Karpas-422 (cell line): ENCODE results near the gene LIMS1. TPM values are rescaled to one million over a fixed set of nuclear protein-coding genes. Genes with fewer than 3 reads are reported as not detected.
A peak's percentile ranks its signal among the peaks of the same experiment; 100 is the strongest.
"Not testable (repeated sequence)": the region's sequence is repeated elsewhere in the genome, so short reads cannot be mapped to it uniquely, and the experiment has no call there.

ENCODE experiments used
- DNase-seq: peaks from one replicate; pipeline ENCODE4 v3.0.0-alpha.2; 2015
- H2AFZ ChIP-seq: fragments of 200-600 bp; sonication (generic); 2 replicates; pipeline ENCODE4 v1.6.1; 2014; ENCODE audit warnings: antibody characterized with exemption, low read length, mixed read lengths
- H3K27ac ChIP-seq: fragments of 200-600 bp; sonication (generic); 2 replicates; pipeline ENCODE4 v1.5.1; 2014; ENCODE audit warnings: mild to moderate bottlenecking, low read length, moderate library complexity
- H3K27me3 ChIP-seq: fragments of 200-600 bp; sonication (generic); 2 replicates; pipeline ENCODE4 v1.6.1; 2014; ENCODE audit warnings: low read length, mixed read lengths
- H3K36me3 ChIP-seq: fragments of 200-600 bp; sonication (generic); 2 replicates; pipeline ENCODE4 v1.6.1; 2014; ENCODE audit warnings: low read length, mixed read lengths; ENCODE audit not compliant: insufficient read depth
- H3K4me1 ChIP-seq: fragments of 200-600 bp; sonication (generic); 2 replicates; pipeline ENCODE4 v1.6.1; 2014; ENCODE audit warnings: mild to moderate bottlenecking, low read length, mixed read lengths
- H3K4me2 ChIP-seq: fragments of 200-600 bp; sonication (generic); 2 replicates; pipeline ENCODE4 v1.6.1; 2014; ENCODE audit warnings: low read length, low read depth, mild to moderate bottlenecking; ENCODE audit not compliant: poor library complexity, severe bottlenecking
- H3K4me3 ChIP-seq: fragments of 200-600 bp; sonication (generic); 2 replicates; pipeline ENCODE4 v1.5.1; 2014; ENCODE audit warnings: mild to moderate bottlenecking, antibody characterized with exemption, low read length, mixed read lengths
- H3K79me2 ChIP-seq: fragments of 200-600 bp; sonication (generic); 2 replicates; pipeline ENCODE4 v1.6.1; 2014; ENCODE audit warnings: mild to moderate bottlenecking, low read length, mixed read lengths
- H3K9ac ChIP-seq: fragments of 200-600 bp; sonication (generic); 2 replicates; pipeline ENCODE4 v1.6.0; 2014; ENCODE audit warnings: low read length
- H3K9me2 ChIP-seq: fragments of 200-600 bp; sonication (generic), shearing (Covaris generic); replicated peaks from 2 replicates; pipeline ENCODE4 v1.6.0; 2014; ENCODE audit warnings: mild to moderate bottlenecking, low read length, moderate library complexity; ENCODE audit not compliant: insufficient read depth
- H3K9me3 ChIP-seq: fragments of 300-700, 200-600 bp; sonication (generic); 2 replicates; pipeline ENCODE4 v1.6.1; 2014; ENCODE audit warnings: low read length, mixed read lengths
- H4K20me1 ChIP-seq: fragments of 200-600 bp; sonication (generic); 2 replicates; pipeline ENCODE4 v1.6.1; 2014; ENCODE audit warnings: mild to moderate bottlenecking, antibody characterized with exemption, low read length, low read depth; ENCODE audit not compliant: insufficient read depth
- total RNA-seq: library from RNA; depleted of rRNA; stranded (reverse); fragments of >200 nt; shearing (Covaris generic); gene quantifications from 2 replicates; pipeline ENCODE4 v1.2.3, GENCODE V29; 2014; ENCODE audit warnings: low replicate concordance; rRNA removed

LIMS1 gene, protein sequence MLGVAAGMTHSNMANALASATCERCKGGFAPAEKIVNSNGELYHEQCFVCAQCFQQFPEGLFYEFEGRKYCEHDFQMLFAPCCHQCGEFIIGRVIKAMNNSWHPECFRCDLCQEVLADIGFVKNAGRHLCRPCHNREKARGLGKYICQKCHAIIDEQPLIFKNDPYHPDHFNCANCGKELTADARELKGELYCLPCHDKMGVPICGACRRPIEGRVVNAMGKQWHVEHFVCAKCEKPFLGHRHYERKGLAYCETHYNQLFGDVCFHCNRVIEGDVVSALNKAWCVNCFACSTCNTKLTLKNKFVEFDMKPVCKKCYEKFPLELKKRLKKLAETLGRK
- total RNA-seq = 9.7 and 14.1 TPM in 2 replicates

- peak; percentile 90 for DNase-seq
- Histone ChIP-seq H4K20me1 (peaks cover 4% of the 10 kb centered on the region; the same call in 1 of the 2 replicates), H2AFZ (peak within 1 kb of the TSS; percentile 99), H3K36me3 (no peaks in the 10 kb centered on the region), H3K9me3 (no peaks in the 10 kb centered on the region), H3K27ac (no peak within 1 kb of the TSS), H3K4me1 (peaks cover 19% of the 10 kb centered on the region), H3K9ac (peak within 1 kb of the TSS; percentile 87), H3K4me2 (peak within 1 kb of the TSS; percentile 96), H3K79me2 (no peaks in the 10 kb centered on the region; the same call in 1 of the 2 replicates), H3K4me3 (peak within 1 kb of the TSS; percentile 91), H3K9me2 (no peaks in the 10 kb centered on the region), H3K27me3 (no peaks in the 10 kb centered on the region)
Observed at GRCh38 chr2:108533832-108534583, at the start of gene LIMS1. Gene LIMS1, plus strand, starts transcription at chr2:108534470. Its CDS starts 93 bp downstream, at chr2:108534563.

DNA sequence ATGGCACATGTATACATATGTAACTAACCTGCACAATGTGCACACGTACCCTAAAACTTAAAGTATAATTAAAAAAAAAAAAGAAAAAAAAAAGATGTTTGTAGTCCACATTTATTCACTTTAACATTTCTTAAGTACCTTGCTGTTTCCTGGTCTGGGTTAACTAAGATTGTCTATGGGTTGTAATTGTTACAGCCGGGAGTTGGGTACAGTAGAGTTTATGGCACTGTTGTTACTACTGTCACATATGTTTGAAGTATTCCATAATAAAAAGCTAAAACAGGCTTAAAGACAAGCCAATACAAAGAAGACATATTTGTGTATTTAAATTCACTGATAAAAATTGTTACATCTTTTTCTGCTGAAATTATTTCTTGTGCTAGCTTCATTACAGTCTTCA, 49.0 kb upstream of the LIMS1 start:
- Histone ChIP-seq H3K27ac (no peak overlapping the region), H4K20me1 (no peaks in the 10 kb centered on the region), H3K9me2 (no peaks in the 10 kb centered on the region), H3K9ac (no peak overlapping the region), H2AFZ (no peak overlapping the region), H3K27me3 (no peaks in the 10 kb centered on the region), H3K79me2 (no peaks in the 10 kb centered on the region), H3K36me3 (peaks cover 48% of the 10 kb centered on the region), H3K4me1 (no peaks in the 10 kb centered on the region), H3K4me3 (no peak overlapping the region), H3K4me2 (no peak overlapping the region), H3K9me3 (no peaks in the 10 kb centered on the region)
- no peak for DNase-seq

DNA sequence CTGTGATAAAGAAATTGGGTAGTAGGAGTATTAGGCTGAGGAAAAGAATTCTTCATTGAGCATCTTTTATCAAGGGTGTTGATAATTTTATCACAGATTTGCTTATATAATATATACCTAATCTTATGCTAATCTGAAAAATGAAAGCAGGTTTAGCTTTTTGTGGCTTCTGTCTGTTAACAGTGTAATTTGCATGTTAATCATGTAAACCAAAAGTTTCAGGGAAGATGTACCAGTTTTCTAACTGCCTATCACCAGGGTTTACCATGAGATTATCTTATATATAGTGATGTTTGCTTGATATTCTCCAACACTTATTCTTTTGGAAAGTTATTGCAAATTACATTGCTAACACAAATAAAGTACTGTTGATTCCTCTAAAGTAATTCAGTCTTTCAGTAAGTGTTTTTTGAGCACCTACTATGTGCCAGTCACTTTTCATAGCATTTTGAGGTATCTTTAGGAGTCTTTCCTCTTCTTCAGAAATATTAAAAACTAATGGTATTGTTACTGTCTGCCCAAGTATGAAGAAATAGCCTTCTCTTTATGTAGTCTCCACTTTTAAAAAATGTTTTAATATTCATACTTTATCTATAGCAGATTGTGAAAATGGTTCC, 43.7 kb upstream of the LIMS1 start:
- Histone ChIP-seq H2AFZ (no peak overlapping the region), H3K27me3 (no peaks in the 10 kb centered on the region), H3K4me1 (no peaks in the 10 kb centered on the region), H3K9me2 (no peaks in the 10 kb centered on the region), H3K9ac (no peak overlapping the region), H4K20me1 (no peaks in the 10 kb centered on the region), H3K4me2 (no peak overlapping the region), H3K9me3 (no peaks in the 10 kb centered on the region), H3K36me3 (peaks cover 30% of the 10 kb centered on the region), H3K27ac (no peak overlapping the region), H3K79me2 (no peaks in the 10 kb centered on the region), H3K4me3 (no peak overlapping the region)
- no peak for DNase-seq

DNA sequence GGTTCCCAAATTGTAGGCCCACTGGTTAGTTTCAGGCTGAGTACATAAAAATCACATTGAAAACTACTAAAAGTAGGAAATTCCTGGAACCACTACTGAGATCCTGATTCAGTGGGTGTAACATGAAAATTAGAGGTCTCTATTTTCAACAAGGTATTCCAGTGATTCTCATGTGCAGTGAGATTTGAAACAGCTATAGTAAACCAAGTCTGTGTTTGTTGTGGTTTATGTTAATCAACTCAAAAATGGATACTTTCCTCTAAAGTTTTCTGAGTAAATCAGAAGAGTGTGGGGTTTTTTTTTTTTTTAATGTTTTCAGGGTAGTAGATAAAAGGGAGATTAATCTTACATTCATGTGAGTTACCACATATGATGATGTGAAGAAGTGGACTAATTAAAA, 42.4 kb upstream of the LIMS1 start:
- Histone ChIP-seq H3K27ac (no peak overlapping the region), H3K9me2 (no peaks in the 10 kb centered on the region), H3K4me3 (no peak overlapping the region), H3K9ac (no peak overlapping the region), H3K27me3 (no peaks in the 10 kb centered on the region), H3K4me2 (no peak overlapping the region), H3K36me3 (peaks cover 24% of the 10 kb centered on the region; the same call in 1 of the 2 replicates), H3K4me1 (no peaks in the 10 kb centered on the region), H4K20me1 (no peaks in the 10 kb centered on the region), H2AFZ (no peak overlapping the region), H3K79me2 (no peaks in the 10 kb centered on the region), H3K9me3 (no peaks in the 10 kb centered on the region)
- no peak for DNase-seq

DNA sequence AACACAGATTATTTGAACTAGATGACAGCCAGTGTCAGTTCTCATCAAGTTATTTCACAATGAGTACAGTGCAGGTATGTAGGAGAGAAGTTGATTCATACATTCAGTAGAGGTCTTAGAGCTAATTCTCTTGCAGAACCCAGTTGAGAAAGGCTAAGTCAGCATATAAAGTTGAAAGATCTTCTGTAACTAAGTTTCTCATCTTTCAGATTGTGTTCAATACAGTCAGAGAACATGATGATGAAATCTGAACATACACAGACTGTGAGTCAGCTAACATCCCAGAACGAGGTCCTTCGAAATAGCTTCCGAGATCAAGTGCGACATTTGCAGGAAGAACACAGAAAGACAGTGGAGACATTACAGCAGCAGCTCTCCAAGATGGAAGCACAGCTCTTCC, 41.9 kb upstream of the LIMS1 start:
- Histone ChIP-seq H3K4me3 (no peak overlapping the region), H3K27ac (no peak overlapping the region), H4K20me1 (no peaks in the 10 kb centered on the region), H3K4me1 (no peaks in the 10 kb centered on the region), H3K36me3 (peaks cover 23% of the 10 kb centered on the region; the same call in 1 of the 2 replicates), H3K79me2 (no peaks in the 10 kb centered on the region), H3K9me3 (no peaks in the 10 kb centered on the region), H3K9me2 (no peaks in the 10 kb centered on the region), H3K9ac (no peak overlapping the region), H3K27me3 (no peaks in the 10 kb centered on the region), H3K4me2 (no peak overlapping the region), H2AFZ (no peak overlapping the region)
- DNase-seq = no peak

DNA sequence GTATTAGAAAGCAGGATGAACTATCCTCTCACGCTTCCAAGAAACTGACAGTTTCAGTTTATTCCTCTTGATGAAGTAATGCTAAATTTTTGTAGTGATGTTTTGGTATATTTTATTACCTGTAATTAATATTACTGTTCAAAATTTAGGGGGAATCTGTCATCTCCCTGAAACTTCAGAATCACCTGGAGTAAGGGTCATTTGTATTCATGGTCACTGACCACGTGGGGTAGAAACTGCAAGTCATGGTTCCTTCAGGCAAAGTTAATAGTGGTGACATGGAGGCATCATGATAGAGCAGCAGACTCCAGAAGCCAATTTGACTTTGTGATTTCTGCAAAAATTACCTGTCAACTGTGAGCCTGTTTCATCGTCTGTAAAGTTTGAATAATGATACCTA, 38.1 kb upstream of the LIMS1 start:
- H4K20me1 ChIP-seq, H3K4me1 ChIP-seq, H2AFZ ChIP-seq, H3K27me3 ChIP-seq, H3K27ac ChIP-seq, H3K9me2 ChIP-seq, H3K4me2 ChIP-seq, H3K9ac ChIP-seq, H3K36me3 ChIP-seq, H3K9me3 ChIP-seq, H3K4me3 ChIP-seq, DNase-seq, H3K79me2 ChIP-seq: not testable (repeated sequence)

- H3K9me3 ChIP-seq, H3K9me2 ChIP-seq, H3K27me3 ChIP-seq, DNase-seq, H4K20me1 ChIP-seq, H3K4me2 ChIP-seq, H2AFZ ChIP-seq, H3K4me3 ChIP-seq, H3K4me1 ChIP-seq, H3K36me3 ChIP-seq, H3K9ac ChIP-seq, H3K79me2 ChIP-seq, H3K27ac ChIP-seq: not testable (repeated sequence)
Observed at GRCh38 chr2:108507620-108508019, 26.6 kb upstream of the LIMS1 start.

DNA sequence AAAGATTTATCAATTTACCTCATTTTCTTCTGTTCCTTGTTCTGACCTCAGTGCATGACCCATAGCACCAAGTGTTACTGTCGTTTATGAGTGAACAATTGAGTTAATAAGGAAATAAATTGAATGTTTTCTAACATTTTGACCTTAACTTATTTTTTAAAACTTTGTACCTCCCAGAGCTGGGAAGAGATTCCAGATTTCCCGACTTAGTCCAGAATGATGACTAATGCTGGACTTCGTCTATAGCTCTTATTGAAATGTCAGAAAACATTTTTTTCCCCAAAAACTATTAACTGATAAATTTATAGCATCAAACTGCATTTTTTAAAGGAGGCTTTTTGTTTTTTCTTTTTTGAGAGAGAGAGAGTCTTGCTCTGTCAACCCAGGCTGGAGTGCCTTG, 21.8 kb upstream of the LIMS1 start:
- H2AFZ ChIP-seq, H3K79me2 ChIP-seq, H3K4me2 ChIP-seq, H3K4me1 ChIP-seq, H3K4me3 ChIP-seq, H4K20me1 ChIP-seq, H3K36me3 ChIP-seq, H3K9me3 ChIP-seq, H3K27me3 ChIP-seq, H3K9me2 ChIP-seq, H3K9ac ChIP-seq, H3K27ac ChIP-seq, DNase-seq: not testable (repeated sequence)
